NCI-H2029 (cell line): ENCODE results near the gene CCDC194.

ENCODE experiments used
- DNase-seq: peaks from one replicate; lab custom pipeline; 2025; lab: John Stamatoyannopoulos, UW

Gene CCDC194

DNA sequence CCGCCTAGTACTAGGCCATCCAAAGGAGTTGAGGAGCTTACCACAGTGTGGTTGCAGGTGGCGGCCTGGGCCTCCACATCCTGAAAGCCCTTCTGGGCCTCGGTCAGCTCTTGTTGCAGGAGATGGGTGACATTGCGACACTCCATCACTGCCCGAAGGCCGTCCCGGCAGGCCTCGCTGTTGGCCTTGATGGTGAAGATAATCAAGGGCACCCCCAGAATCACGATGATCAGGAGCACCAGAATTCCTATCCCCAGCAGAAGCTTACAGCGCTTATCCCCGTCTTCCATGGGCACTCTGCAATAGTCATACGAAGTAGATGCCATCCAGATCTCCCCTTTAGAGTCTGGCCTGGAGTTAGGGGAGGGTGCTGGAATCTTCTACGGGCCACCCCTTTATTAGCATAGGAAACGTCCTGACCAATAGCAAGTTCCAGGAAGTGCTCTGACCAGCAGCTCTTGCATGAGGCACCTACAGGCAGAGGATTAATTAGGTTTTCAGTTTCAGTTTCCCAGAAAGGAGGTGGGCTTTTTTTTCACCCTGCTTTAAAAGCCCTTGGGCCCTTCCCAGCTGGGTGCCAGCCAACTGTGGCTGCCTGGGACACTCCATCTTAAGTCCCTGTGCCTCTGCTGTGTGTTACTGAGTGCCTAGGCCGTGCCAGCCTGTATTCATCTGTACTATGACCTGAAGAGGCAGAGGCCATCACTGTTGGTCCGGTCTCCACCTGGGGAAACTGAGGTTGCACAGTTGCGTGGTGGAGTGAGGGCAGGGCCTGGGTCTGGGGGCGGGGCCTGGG lies 11.5 kb upstream of the CCDC194 start, which contains the start of gene BST2:
TSS of gene BST2 (minus strand) at position 381 of the 796 bp plus-strand sequence. CDS start at position 326, 55 bp downstream.
- DNase-seq, result peak; percentile 22

DNA sequence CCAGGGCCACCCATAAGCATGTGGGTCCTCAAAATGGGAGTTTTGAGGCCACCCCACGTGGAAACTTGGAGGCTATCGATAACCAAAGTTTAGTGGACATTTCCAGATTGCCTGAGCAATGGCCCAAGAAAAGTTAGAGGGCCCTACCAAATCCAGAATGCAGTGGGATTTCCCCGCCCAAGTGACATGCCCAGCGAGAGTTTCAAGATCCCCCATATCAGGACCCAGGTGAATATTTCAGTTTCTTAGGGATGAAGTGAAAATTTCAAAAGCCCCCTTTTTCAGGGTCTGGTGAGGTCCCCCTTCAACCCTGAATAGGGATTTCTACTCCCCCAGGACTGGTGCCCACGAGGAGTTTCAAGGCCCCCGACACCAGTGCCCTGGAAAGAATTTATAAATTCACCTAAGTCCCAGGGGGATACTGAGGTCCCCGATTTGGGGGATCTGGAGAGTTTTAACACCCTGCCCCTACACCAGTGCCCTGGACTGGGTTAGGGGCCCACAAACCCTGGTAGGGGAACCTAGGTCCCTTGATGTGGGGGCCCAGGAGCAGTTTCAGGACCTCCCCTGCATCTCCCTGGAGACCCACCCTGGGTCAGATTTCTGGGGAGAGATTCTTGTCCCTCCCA lies 10.7 kb upstream of the CCDC194 start:
- DNase-seq, result no peak

DNA sequence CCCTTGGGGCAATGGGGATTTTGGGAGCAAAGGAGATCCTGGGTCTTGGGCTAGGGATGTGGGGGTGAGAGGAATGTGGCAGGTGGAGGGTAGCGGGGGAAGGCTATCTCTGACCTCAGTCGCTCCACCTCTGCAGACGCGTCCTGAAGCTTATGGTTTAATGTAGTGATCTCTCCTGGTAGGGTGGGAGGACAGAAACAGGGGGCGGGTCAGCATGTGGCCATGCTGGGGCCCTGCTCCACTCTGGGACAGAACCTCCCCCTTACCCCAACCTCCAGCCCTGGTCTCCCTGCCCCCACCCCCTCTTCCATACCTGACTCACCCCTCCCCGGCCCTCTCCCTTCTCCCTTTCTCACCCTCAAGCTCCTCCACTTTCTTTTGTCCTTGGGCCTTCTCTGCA lies 10.0 kb upstream of the CCDC194 start:
- DNase-seq, result no peak

DNA sequence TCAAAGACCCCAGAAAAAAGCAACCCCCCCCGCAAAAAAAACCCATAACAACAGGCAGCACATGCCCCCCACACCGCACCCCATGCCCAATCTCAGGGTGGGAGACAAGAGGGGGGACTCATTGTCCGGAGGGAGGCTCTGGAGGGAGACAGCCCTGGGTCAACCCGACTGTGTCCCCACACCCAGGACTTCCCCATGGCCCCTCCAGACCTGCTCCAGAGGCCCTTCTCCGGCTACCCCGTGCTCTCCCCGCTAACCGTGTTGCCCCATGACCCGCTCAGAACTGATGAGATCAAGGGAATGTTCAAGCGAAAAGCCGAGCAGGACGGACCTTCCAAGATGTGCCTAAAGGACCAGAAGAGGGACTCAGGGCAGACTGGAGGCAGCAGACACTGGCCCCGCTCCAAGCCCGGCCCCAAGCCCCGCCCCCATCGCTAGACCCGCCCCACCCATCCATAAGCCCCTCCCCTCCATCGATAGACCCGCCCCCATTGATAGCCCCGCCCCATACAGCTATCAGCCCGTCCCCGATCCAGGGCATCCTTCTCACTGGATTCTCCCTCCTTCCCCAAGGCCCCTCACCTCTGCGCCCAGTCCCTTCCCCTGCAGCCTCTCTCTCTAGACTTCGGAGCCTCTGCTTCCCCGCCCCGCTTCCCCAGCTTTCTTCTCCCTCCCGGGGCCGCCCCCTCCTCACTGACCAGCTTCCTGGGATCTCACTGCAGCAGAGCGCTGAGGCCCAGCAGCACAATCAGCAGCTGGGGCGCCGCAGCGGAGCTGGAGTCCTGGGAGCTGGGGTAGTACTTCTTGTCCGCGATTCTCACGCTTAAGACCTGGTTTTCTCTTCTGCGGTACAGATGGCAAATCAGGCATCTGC lies 9.2 kb upstream of the CCDC194 start:
- no peak for DNase-seq

DNA sequence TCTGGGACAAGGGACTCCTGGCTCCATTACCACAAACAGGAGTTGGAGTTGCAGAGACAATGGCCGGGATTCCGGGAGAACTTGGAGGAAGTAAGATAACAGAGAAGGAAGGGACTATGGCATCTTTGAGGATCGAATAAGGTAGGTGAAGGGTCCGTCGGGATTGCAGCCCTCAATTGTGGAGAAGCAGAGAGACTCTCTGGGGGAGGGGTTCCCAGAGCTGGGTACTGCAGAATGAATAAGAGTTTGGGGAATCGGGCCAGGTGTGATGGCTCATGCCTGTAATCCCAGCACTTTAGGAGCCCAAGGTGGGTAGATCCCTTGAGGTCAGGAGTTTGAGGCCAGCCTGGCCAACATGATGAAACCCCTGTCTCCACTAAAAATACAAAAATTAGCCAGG lies 7.6 kb upstream of the CCDC194 start:
- DNase-seq, result no peak

DNA sequence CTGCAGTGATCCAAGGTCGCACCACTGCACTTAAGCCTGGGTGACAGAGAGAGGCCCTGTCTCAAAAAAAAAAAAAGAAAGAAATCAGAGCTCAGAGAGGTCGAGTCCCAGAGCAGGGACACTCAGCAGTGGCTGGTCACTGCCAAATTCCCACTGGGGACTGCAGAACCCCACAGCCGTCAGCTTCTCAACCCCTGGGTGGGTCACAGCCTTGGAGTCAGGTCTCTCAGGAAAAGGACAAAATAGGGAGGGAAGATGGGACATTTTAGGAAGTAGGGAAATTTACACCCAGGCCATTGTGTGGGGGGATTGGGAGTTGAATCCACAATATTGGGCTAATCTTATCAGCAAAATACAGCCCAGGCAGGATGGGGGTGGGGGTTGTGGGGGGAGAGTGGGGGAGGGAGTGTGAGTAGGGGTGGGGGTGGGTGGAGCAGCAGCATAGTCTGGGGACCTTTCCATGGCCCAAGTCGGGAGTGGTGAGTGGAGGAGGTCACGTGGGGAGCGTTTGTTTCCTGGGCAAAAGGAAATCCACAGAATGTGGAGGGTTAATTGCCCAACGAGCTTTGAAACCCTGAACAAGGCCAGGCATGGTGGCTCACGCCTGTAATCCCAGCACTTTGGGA lies 5.0 kb upstream of the CCDC194 start:
- no peak for DNase-seq

DNA sequence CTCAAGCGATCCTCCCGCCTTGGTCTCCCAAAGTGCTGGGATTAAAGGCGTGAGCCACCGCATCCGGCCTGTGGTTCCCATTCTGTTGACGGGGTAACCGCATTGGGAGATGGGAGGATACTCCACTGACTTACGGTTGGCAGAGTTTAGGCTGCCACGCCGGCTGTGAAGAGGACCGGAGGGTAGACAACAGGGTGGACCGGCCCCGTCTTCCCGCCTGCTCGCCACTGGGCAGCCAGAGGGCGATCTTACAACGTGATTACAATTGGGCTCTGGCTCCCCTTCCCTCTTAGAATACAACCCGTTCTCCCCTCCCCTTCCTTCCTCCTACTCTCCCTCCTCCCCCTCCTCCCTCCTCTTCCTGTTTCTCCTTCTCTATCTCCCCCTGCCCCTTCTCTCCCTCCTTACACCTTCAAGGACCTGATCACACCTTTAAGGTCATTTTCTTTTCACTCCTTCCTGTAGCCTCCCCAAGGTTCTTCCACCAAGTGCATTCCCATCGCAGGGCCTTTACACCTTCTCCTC lies 957 bp upstream of the CCDC194 start:
- peak; percentile 33 for DNase-seq

DNA sequence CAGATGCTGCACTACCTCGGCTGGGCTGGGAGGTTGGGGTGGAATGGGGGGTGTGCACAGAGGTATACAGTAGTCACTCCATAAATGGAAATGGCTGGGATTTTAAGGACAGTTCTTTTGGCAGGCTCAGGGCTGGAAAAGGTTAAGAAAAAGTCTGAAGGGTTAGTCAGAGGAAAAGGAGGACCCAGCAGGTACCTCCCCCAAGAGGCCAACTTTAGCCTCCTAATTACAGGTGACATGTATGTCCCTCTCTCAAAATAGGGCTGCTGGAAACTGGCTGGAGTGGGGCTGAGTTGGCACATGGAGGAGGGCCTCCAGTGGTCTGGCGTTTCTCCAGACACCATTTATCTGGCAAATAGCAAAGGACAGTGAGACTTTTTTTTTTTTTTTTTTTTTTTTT lies 994 bp downstream of the CCDC194 start:
- DNase-seq, result peak; percentile 7

DNA sequence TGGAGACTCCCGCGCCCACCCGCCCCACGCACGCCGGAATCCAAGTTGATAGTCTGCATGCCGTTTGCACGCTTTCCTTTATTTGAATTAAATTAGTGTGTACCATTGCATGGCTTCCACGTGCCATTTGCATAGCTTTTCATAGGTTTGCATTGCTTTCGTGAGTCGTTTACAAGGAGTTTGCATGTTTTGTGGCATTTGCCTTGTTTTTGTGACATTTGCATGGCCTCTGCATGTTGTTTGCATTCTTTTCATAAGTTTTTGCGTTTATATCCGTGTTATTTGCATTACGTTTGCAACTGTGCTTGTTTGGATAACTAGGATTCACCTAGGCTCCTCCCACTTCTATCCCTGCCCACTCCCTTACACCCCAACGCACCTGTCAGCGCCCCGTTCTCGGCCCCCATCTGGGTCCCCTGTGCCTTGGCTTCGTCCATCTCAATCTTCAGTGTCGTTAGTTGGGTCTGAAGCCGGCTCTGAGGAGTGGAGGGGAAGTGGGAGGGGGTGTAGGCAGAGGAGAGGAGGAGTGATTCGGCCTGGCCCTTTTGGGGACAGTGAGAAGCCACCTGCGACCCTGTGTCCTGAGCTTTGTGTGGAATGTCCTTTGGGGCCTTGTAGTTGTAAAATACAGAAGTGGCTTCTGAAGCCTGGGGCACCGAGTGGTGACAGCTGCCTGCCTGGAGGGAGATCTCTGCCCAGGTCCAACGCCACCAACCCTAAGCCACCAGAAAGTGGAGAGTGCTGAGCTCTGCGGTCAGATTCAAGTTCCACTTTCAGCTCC lies 2.4 kb downstream of the CCDC194 start:
- DNase-seq, result no peak

DNA sequence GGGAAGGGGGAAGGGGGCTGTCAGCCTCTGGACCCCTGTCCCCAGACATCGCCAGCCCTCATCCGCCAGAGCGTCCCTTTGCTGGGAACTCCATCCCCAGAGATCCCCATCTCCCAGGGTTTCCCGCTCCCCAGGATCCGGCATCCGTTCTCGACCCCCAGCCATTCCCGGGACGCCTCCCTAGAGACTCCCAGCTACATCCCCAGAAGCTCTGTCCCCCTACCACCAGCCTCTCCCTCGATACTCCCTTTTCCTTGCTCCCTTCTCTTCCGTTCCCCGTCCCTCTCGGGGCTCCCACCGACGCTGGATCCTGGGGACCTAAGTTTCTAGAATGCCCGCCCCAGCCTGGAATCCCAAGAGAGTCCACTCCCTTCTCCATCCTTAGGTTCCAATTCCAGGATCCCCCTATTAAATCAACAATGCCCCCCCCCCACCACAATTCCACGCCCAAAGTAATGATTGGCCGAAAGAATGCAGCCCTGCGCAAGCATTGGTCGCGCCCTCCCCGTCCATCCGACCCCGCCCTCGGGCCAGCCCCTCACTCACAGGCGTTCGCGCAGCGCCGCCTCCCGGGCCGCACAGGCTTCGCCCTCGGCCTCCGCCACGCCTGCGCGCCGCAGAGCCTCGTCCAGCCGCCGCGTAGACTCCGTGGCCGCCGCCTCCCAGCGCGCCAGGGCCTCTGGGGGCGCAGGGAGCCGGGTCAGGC lies 3.2 kb downstream of the CCDC194 start:
- DNase-seq, result peak; percentile 83

DNA sequence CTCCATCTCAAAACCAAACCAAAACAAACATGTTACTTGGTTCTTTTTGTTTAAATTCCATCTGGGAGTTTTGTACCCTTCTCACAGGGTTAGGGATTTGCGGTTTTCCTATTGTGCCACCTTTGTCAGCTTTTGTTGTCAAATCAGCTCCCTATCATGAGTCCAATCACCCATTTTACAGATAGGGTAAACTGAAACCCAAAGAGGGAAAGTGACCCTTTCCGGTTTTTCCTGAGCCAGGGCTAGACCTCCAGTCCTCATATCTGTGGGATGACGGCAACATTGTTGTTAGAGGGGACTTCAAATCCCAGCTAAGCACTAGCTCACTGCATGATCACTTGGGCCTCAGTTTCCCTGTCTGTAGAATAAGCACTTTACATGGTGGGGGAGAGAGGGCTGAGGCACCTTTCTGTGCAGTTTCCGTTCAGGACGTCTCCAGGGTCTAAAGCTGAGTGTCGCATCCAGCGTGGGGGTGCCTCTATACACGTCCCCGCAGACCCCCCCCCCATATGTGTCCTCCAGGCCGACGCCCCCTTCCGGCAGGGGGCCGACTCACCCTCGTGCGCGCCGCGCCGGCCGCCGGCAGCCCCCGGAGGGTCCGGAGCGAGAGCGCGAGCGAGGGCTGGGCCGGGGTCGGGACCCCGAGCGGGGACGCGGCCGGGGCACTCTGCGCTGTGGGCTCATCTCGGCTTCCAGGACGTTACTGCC lies 3.9 kb downstream of the CCDC194 start:
- no peak for DNase-seq

DNA sequence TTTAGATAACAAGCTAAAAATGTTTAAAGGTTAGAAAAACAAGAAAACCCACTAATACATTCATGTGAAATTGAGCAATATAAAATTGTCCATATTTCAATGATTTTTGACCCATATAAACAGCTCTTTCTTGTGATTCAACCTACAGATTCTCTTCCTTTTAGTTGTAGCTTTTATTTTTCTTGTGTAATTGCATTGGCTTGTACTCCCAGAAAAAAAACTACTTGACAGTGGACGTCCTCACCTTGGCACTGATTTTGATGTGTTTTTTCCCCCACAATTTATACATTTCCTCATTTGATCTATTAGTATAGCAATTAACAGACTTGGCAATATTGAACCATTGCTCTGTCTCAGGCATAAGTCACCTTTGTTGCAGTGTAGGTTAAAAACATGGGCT lies 4.7 kb downstream of the CCDC194 start:
- no peak for DNase-seq

DNA sequence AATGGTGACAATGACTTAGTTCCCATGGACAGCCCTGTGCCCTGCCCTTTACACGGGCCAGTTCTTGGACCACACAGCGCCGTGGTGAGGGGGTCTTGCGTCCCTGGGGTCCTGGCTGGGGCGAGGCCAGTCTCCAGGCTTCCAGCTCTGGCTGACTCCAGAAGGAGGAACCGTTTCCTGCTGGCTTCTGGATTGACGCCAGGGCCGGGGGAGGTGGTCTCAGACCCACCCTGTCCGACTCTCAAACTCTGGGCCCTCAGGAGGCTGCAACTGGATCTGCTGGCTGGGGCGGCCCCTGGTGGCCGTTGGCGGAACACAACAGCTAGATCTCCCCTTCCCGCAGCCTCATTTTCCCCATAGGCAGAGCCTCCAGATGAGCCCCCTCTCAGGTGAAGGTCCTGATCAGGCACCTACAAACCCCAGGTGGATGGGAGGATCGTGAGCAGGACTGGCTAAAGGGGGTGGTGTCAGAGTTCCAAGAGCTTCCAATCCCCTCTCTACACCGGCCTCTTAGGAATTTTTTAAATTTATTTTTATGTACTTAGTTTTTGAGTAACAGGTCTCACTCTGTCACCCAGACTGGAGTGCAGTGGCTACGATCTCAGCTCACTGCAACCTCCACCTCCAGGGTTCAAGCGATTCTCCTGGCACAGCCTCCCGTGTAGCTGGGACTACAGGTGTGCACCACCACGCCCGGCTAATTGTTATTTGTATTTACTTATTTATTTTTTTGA lies 8.0 kb downstream of the CCDC194 start:
- DNase-seq, result peak; percentile 46

DNA sequence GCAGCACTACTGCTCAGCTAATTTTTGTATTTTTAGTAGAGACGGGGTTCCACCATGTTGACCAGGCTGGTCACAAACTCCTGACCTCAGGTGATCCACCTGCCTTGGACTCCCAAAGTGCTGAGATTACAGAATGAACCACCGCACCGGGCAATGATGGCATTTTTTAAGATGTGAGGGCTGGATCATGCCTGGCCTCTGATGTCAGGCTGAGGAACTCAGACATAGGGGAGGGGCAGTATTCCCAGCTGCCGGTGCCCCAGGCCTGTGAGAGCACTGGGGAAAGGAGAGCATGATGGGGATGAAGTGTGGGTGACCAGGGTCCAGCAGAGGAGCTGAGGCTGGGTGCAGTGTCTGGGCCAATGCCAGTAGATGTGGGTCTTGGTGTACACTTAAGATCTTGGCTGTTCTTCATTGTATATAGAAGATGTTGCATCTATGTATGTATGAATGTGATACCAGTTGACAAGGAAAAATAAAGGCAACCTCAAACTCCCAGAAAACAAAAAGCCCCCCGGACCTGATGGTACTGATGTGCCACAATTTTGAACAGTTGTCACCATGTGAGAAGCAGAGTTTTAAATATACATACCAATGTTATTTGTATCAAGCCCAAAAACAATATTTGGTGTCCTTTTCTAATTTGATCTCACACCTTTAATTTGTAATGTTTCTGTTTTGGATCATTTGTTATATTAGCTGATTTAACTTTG lies 13.4 kb downstream of the CCDC194 start:
- DNase-seq, result no peak

DNA sequence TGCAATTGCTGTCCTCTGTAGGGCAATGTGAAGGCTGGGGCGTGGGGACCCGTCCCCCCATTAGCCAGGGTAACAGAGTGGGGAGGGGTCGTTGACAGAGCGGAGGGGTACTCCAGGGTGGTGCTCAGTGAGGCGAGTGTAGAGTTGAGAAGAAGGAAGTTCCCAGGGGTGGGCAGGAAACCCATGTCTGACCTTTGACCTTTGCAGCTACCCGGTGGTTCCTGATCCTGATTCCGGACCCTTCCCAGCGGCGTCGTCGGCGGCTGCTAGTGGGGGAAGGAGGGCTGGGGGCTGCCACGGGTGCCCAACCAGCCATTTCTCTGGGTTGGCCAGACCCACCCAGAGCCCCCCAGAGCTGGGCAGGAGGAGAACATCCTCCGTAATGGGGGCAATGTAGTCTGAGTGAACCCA lies 14.8 kb downstream of the CCDC194 start:
- no peak for DNase-seq

DNA sequence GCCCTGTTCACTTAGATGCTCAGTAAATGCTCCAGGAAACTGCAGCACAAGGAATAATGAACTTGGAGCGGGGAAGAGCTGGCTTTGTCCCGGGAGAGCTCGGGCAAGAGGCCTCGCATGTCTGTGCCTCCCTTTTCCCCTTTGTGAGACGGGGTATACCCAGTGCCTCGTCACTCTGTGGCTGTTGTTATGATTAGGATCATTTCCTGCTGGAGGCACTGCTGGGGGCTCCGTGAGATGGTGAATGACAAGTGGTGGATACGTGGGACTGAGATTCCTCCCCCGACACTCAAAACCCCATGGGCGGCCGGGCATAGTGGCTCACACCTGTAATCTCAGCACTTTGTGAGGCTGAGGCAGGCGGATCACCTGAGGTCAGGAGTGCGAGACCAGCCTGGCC lies 15.7 kb downstream of the CCDC194 start:
- no peak for DNase-seq

DNA sequence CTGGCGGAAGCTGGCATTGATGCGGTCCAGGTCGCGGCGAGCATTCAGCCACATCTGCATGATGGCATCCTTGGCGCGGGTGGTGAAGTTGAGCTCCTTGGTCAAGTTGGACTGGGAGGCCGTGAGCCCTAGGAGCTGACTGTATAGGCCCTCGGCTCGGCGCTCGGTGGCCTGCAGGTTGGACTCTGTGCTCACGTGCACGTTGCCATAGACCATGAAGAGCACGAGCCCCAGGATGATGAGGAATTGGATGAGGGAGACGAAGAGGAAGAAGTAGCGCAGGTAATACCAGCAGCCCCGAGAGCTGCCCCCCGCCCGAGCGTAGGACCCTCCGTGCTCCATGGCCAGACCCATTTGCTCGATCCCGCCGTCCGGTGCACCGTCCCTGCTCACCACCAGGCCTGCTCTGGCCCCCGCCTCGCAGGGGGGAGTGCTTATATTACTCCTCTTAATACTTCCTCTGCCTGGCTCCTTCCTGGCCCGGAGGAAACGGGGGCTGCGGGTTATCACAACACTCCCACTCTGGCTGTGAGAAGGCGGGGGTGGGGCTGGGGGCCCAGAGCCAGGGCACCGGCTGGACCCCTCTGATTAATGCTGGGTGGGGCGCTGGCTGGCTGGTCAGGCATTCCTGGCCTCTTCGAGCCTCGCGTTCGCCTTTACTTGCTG lies 16.9 kb downstream of the CCDC194 start, which contains the start of gene PLVAP:
TSS of gene PLVAP (minus strand) at position 408 of the 666 bp plus-strand sequence. CDS start at position 354, 54 bp downstream.
- DNase-seq, result no peak
